Naive thymus-derived CD4-positive, alpha-beta T cell (primary cell): ENCODE data around the gene CLPSL2. TPM values are rescaled to one million over a fixed set of nuclear protein-coding genes. Genes with fewer than 3 reads are reported as not detected.
A peak's percentile ranks its signal among the peaks of the same experiment; 100 is the strongest.

Experiments used
- ATAC-seq: fragments of 150-1000 bp; cut with Tn5 transposase; 2 replicates; pipeline ENCODE4 v1.10.0; 2021; ENCODE audit warnings: mild to moderate bottlenecking, moderate library complexity
- CTCF ChIA-PET: fragments of 350-600 bp; sonication (Branson Sonifier 250); formaldehyde crosslinking; loops from one replicate; lab custom pipeline; 2021; ENCODE audit warnings: antibody characterized with exemption; lab: Charles Lee
- POLR2A ChIA-PET: fragments of 350-600 bp; sonication (Branson Sonifier 250); formaldehyde crosslinking; loops from one replicate; lab custom pipeline; 2021; ENCODE audit warnings: antibody characterized with exemption, inconsistent platforms; lab: Charles Lee
- DNase-seq, 9 donors: peaks; one replicate each; pipeline versions ENCODE4 v3.0.0 to v3.0.0-alpha.2; 2020 to 2022; ENCODE audit warnings: mixed read lengths in 1 of 9
- H3K27ac ChIP-seq: one replicate; pipeline ENCODE4 v1.7.0; 2013; ENCODE audit warnings: mild to moderate bottlenecking, low read depth, low read length, moderate library complexity
- H3K27me3 ChIP-seq, 2 donors: one replicate each; pipeline ENCODE4 v1.7.0; 2013; ENCODE audit warnings: low read length in 2 of 2, mild to moderate bottlenecking in 2 of 2, moderate library complexity in 2 of 2; ENCODE audit not compliant: control insufficient read depth in 2 of 2, insufficient read depth in 2 of 2
- H3K36me3 ChIP-seq, 3 experiments: 1 replicate in 2 of 3; 2 replicates in 1 of 3; pipeline ENCODE4 v1.7.0; 2013; ENCODE audit warnings: low read length in 3 of 3, mild to moderate bottlenecking in 3 of 3, moderate library complexity in 1 of 3; ENCODE audit not compliant: insufficient read depth in 3 of 3, control insufficient read depth in 2 of 3
- H3K4me1 ChIP-seq, 2 donors: one replicate each; pipeline ENCODE4 v1.7.0; 2013; ENCODE audit warnings: low read length in 2 of 2, mild to moderate bottlenecking in 2 of 2, moderate library complexity in 1 of 2; ENCODE audit not compliant: control insufficient read depth in 2 of 2, insufficient read depth in 2 of 2
- H3K4me3 ChIP-seq: 2 replicates; pipeline ENCODE4 v1.7.0; 2013; ENCODE audit warnings: mild to moderate bottlenecking, low read length
- H3K9me3 ChIP-seq, 3 experiments: 1 replicate in 2 of 3; 2 replicates in 1 of 3; pipeline ENCODE4 v1.7.0; 2013; ENCODE audit warnings: low read length in 3 of 3; ENCODE audit not compliant: control insufficient read depth in 2 of 3
- H3K27ac Mint-ChIP-seq, 9 donors: one replicate each; pipeline ENCODE4 v1.8.0; 2020 to 2022; ENCODE audit warnings: mixed read lengths in 9 of 9, mild to moderate bottlenecking in 8 of 9, moderate library complexity in 5 of 9, inconsistent platforms in 2 of 9
- H3K27me3 Mint-ChIP-seq, 5 donors: one replicate each; pipeline ENCODE4 v1.8.0; 2021 to 2022; ENCODE audit warnings: mixed read lengths in 5 of 5, mild to moderate bottlenecking in 1 of 5
- H3K36me3 Mint-ChIP-seq, 5 donors: one replicate each; pipeline ENCODE4 v1.8.0; 2020 to 2022; ENCODE audit warnings: mixed read lengths in 5 of 5, mild to moderate bottlenecking in 3 of 5, inconsistent platforms in 1 of 5
- H3K4me1 Mint-ChIP-seq, 7 donors: one replicate each; pipeline ENCODE4 v1.8.0; 2020 to 2022; ENCODE audit warnings: mixed read lengths in 7 of 7, mild to moderate bottlenecking in 3 of 7, inconsistent platforms in 1 of 7
- H3K4me3 Mint-ChIP-seq, 10 donors: one replicate each; pipeline ENCODE4 v1.8.0; 2020 to 2022; ENCODE audit warnings: mild to moderate bottlenecking in 10 of 10, mixed read lengths in 10 of 10, moderate library complexity in 6 of 10, inconsistent platforms in 2 of 10
- H3K9me3 Mint-ChIP-seq, 11 donors: one replicate each; pipeline ENCODE4 v1.8.0; 2020 to 2022; ENCODE audit warnings: mixed read lengths in 11 of 11, mild to moderate bottlenecking in 4 of 11, inconsistent platforms in 1 of 11, moderate library complexity in 1 of 11
- intact Hi-C, 2 donors: fragments of 100-400 bp; cut with micrococcal nuclease; formaldehyde crosslinking; loops; one replicate each; pipeline ENCODE4 v1.15.1; 2023
- polyA plus RNA-seq, 2 donors: library from polyadenylated mRNA; unstranded; fragments of 300-500 nt; fragmentation: Illumina TruSeq; gene quantifications; one replicate each; pipeline ENCODE4 v1.2.3, GENCODE V29; 2021
- total RNA-seq, 6 experiments: library from RNA in 5 of 6; stranded (reverse) in 5 of 6; gene quantifications; 1 replicate in 5 of 6; 2 replicates in 1 of 6; pipeline ENCODE4 v1.2.3 and lab custom pipeline; 2021 to 2026

Gene CLPSL2, protein sequence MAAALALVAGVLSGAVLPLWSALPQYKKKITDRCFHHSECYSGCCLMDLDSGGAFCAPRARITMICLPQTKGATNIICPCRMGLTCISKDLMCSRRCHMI
- total RNA-seq (not detected), polyA plus RNA-seq (not detected), total RNA-seq (lab: John Stamatoyannopoulos, UW) (not detected)

- H3K4me3 Mint-ChIP-seq: peak within 1 kb of the TSS; percentile 62 to 83 (median 71)
- H3K4me3 ChIP-seq: no peak within 1 kb of the TSS
- intact Hi-C loops: no loop called here
- H3K4me1 Mint-ChIP-seq: peaks cover 0 to 12% (median 6%) of the 10 kb centered on the region in 7 donors
- DNase-seq (peak in 1 of 9 donors; percentile 24), ATAC-seq (peak; percentile 18)
- CTCF ChIA-PET: interaction anchor here (0.7 kb wide), 1 partner anchor 584 kb away, joined by 3 read pairs; no protein-coding TSS in a partner anchor
- peaks cover 21 to 39% (median 31%) of the 10 kb centered on the region in 5 donors for H3K27me3 Mint-ChIP-seq
- POLR2A ChIA-PET: no interaction called here
- no peaks in the 10 kb centered on the region for H3K36me3 Mint-ChIP-seq
- no peaks in the 10 kb centered on the region for H3K4me1 ChIP-seq
- no peaks in the 10 kb centered on the region for H3K9me3 Mint-ChIP-seq
- H3K27me3 ChIP-seq: peaks cover 0 to 4% of the 10 kb centered on the region in 2 donors
- peak within 1 kb of the TSS in 1 of 9 donors; percentile 57 for H3K27ac Mint-ChIP-seq
- no peaks in the 10 kb centered on the region for H3K36me3 ChIP-seq
- no peak within 1 kb of the TSS for H3K27ac ChIP-seq
- no peaks in the 10 kb centered on the region for H3K9me3 ChIP-seq
These were observed at the start of gene CLPSL2 for GRCh38 chr6:35776364-35777215. TSS of gene CLPSL2 (plus strand) at chr6:35776598. CDS start at chr6:35776619, 21 bp downstream.

DNA sequence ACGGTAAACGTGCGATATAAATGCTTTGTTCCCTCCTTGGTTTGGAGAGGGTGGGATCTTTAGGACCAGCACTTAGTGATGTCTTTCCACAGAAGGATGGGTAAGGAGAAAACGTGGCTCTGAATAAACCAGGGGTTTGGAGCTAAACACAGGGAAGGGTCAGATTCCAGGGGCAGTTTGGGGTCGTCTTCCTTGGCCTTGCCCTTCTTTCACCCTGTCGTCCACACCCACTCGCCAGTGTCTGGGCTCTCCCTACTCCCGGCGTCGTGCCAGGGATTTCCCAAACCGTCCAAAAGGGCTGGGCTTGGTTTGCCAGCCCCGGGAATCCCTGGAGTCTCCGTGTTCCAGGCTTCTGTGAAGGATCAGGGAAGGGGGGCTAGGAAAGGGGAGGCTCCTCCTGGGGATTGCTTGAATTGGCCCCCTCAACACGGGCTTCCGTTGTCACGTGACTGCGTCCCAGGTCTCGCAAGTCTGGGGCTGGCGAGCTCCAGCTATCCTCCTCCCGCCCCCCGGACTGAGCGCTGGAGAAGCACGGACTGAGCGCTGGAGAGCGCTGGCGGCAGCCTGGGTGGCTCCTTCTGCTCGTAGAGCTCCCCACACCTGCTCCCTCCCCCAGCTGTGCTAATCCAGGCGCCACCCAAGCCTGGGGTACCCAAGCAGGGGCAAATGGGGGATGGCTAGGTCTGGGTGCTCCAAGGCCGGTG is 49.0 kb upstream of the CLPSL2 start:
- peaks cover 0 to 3% (median 0%) of the 10 kb centered on the region in 3 experiments for H3K36me3 ChIP-seq
- no peaks in the 10 kb centered on the region for H3K36me3 Mint-ChIP-seq
- H3K27ac ChIP-seq: peak overlapping the region; percentile 67
- H3K4me3 Mint-ChIP-seq: peak overlapping the region; percentile 75 to 92 (median 85)
- intact Hi-C loops: no loop called here
- CTCF ChIA-PET: interaction anchor here (0.5 to 3.7 kb wide), 8 partner anchors 10 to 396 kb away, joined by 3 to 26 read pairs (median 5); partner anchors contain the start of gene ARMC12
- no peaks in the 10 kb centered on the region for H3K27me3 ChIP-seq
- no peaks in the 10 kb centered on the region for H3K9me3 ChIP-seq
- H3K4me1 Mint-ChIP-seq: peaks cover 58 to 86% (median 79%) of the 10 kb centered on the region in 7 donors
- peak; percentile 3 for ATAC-seq
- no peaks in the 10 kb centered on the region for H3K27me3 Mint-ChIP-seq
- DNase-seq: no peak
- peak overlapping the region; percentile 86 to 98 (median 93) for H3K27ac Mint-ChIP-seq
- H3K4me1 ChIP-seq: peaks cover 67 to 70% of the 10 kb centered on the region in 2 donors
- H3K4me3 ChIP-seq: peak overlapping the region; percentile 64
- POLR2A ChIA-PET: interaction anchor here (0.6 to 12.1 kb wide), 15 partner anchors 9 to 141 kb away, joined by 3 to 157 read pairs (median 4); partner anchors contain the start of gene ARMC12
- no peaks in the 10 kb centered on the region for H3K9me3 Mint-ChIP-seq

- DNase-seq (peak; percentile 76 to 91 (median 84)), ATAC-seq (peak; percentile 63)
- H3K9me3 Mint-ChIP-seq: no peaks in the 10 kb centered on the region
- H3K4me3 Mint-ChIP-seq: peak overlapping the region; percentile 76 to 92 (median 86)
- H3K27ac ChIP-seq: peak overlapping the region; percentile 97
- peak overlapping the region; percentile 64 for H3K4me3 ChIP-seq
- no peaks in the 10 kb centered on the region for H3K27me3 Mint-ChIP-seq
- H3K27ac Mint-ChIP-seq: peak overlapping the region; percentile 90 to 99 (median 95)
- no peaks in the 10 kb centered on the region for H3K27me3 ChIP-seq
- ChIA-PET CTCF (interaction anchor here (0.5 to 3.7 kb wide), 14 partner anchors 8 to 1122 kb away, joined by 3 to 26 read pairs (median 4); partner anchors contain the start of gene ARMC12), POLR2A (interaction anchor here (0.6 to 12.1 kb wide), 18 partner anchors 9 to 1082 kb away, joined by 3 to 157 read pairs (median 4); partner anchors contain the start of genes ARMC12 and RPL10A)
- H3K36me3 ChIP-seq: peaks cover 0 to 3% (median 0%) of the 10 kb centered on the region in 3 experiments
- no peaks in the 10 kb centered on the region for H3K9me3 ChIP-seq
- H3K4me1 ChIP-seq: peaks cover 74 to 77% of the 10 kb centered on the region in 2 donors
- peaks cover 64 to 89% (median 85%) of the 10 kb centered on the region in 7 donors for H3K4me1 Mint-ChIP-seq
- H3K36me3 Mint-ChIP-seq: no peaks in the 10 kb centered on the region
- intact Hi-C loops: loop anchor here (1.0 to 2.0 kb wide), 8 partner anchors 9 to 259 kb away; partner anchors contain the start of genes FKBP5 (in 1 of the 2) and RPL10A (in 1 of the 2)
These were observed 48.3 kb upstream of the CLPSL2 start for GRCh38 chr6:35727935-35728682.

DNA sequence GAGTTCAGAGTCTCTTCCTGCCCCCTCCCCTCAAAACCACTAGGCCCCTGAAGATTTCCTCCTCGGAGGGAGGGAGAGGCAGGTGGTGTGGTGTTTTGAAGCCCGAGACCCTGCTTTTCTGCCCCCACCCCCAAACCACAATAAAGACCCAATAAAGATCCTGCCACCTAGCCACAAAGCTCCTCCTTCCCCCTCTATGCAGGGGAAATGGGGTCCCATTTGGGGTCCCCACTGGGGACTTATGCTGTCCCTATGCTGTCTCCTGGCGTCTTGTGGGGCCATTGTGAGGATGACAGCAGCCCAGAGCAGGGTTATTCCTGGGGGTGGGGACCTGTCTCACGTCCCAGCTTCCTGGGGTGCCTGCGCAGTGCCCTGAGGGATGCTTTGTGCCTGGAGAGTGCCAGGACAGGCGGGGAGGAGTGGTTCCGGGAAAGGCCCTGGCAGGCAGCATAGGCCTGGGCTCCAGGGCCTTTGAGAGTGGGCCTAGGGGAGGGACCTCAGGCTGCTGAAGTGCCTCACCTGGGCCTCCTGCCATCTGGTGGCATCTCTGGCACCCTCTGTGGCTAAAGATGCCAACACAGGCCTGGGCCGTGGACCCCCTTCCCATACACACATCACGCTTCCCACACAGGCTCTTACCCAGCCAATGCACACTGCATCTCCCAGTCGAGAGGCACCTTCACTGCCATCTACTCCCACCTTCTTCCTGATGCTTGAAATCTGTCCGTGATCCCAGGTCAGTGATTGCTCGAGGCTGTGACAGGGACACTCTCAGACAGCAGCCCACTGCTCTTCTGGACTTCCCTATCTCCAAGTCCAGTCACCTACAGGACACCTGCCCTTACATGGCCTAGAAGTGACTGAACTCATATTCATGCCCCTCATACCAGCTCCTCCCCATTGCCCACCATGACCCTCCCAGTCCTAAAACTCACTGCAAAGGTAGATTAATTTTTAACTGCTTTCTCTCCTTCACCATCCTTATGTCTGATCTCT is 47.4 kb upstream of the CLPSL2 start:
- Histone ChIP-seq H3K36me3 (peaks cover 0 to 3% (median 0%) of the 10 kb centered on the region in 3 experiments), H3K9me3 (no peaks in the 10 kb centered on the region), H3K27ac (peak overlapping the region; percentile 97), H3K27me3 (no peaks in the 10 kb centered on the region), H3K4me1 (peaks cover 80 to 84% of the 10 kb centered on the region in 2 donors), H3K4me3 (peak overlapping the region; percentile 40)
- intact Hi-C loops: loop anchor here (1.0 to 2.0 kb wide), 8 partner anchors 10 to 260 kb away; partner anchors contain the start of genes FKBP5 (in 1 of the 2) and RPL10A (in 1 of the 2)
- Mint-ChIP-seq H3K27me3 (no peaks in the 10 kb centered on the region), H3K9me3 (no peaks in the 10 kb centered on the region), H3K27ac (peak overlapping the region; percentile 90 to 99 (median 94)), H3K36me3 (no peaks in the 10 kb centered on the region), H3K4me3 (peak overlapping the region; percentile 76 to 92 (median 86)), H3K4me1 (peaks cover 64 to 89% (median 84%) of the 10 kb centered on the region in 7 donors)
- CTCF ChIA-PET: interaction anchor here (0.5 to 3.7 kb wide), 13 partner anchors 8 to 1121 kb away, joined by 3 to 26 read pairs (median 3); partner anchors contain the start of gene ARMC12
- ATAC-seq: no peak
- DNase-seq: peak in 6 of 9 donors; percentile 49 to 56 (median 52)
- POLR2A ChIA-PET: interaction anchor here (0.6 to 12.1 kb wide), 17 partner anchors 8 to 1083 kb away, joined by 3 to 157 read pairs (median 4); partner anchors contain the start of genes ARMC12 and RPL10A

DNA sequence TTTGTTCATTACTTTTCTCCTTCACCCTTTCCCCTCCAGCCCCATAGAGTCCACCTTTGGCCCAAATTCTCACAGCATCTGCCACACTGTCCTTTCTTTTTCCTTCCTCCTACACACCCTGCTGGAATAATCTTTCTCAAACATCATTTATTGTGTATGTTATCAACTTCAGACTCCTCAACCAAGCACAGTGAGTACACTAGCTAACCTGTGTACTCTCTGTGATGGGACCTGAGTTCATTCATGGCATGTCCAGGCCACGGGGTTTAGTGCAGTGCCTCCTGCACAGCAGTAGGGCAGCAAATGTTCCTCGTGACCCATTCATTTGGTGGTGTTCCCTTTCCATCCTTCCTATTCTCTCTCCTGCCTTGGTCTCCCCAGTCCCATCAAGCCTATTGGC is 46.7 kb upstream of the CLPSL2 start:
- CTCF ChIA-PET: interaction anchor here (0.7 kb wide), 1 partner anchor 155 kb away, joined by 3 read pairs; no protein-coding TSS in a partner anchor

More for the DNA sequence above, 46.7 kb upstream of the CLPSL2 start:
- intact Hi-C loops: loop anchor here (2.0 to 10.0 kb wide), 3 partner anchors 127 to 365 kb away; partner anchors contain the start of gene RPL10A (in 1 of the 2)
- POLR2A ChIA-PET: interaction anchor here (0.7 to 12.1 kb wide), 7 partner anchors 11 to 130 kb away, joined by 4 to 157 read pairs (median 50); no protein-coding TSS in a partner anchor
- peak overlapping the region; percentile 97 for H3K27ac ChIP-seq
- Mint-ChIP-seq H3K4me1 (peaks cover 58 to 87% (median 78%) of the 10 kb centered on the region in 7 donors), H3K4me3 (peak overlapping the region; percentile 17 to 92 (median 84)), H3K9me3 (no peaks in the 10 kb centered on the region), H3K27ac (peak overlapping the region; percentile 90 to 99 (median 94)), H3K36me3 (no peaks in the 10 kb centered on the region), H3K27me3 (no peaks in the 10 kb centered on the region)
- DNase-seq (no peak), ATAC-seq (no peak)
- no peaks in the 10 kb centered on the region for H3K9me3 ChIP-seq
- H3K4me3 ChIP-seq: no peak overlapping the region
- peaks cover 0 to 3% (median 0%) of the 10 kb centered on the region in 3 experiments for H3K36me3 ChIP-seq
- no peaks in the 10 kb centered on the region for H3K27me3 ChIP-seq
- peaks cover 74 to 83% of the 10 kb centered on the region in 2 donors for H3K4me1 ChIP-seq
